ENCODE results near the gene PHTF2. TPM values are rescaled to one million over a fixed set of nuclear protein-coding genes. Genes with fewer than 3 reads are reported as not detected.

PHTF2 gene
- total RNA-seq, 2 experiments from 2014 or later: 25.2 to 25.4 TPM

DNA sequence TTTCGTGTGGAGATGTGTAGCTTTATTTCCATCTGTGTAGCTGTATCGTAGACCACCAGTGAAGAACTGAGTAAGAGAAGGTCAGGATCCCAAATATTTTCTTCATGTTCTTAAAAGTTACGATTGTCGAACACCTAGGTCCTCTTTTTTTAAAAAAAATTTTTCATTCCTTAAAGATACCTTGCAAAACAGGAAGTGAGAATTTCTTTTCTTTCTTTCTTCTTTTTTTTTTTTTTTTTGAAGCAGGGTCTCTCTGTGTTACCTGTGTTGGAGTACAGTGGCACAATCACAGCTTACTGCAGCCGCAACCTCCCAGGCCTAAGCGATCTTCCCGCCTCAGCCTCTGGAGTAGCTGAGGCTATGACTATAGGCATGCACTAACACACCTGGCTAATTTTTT, 60.8 kb downstream of the PHTF2 start:
- Mint-ChIP-seq H3K27me3 (no peaks in the 10 kb centered on the region), H3K4me1 (ENCODE audit: low read depth) (peaks cover 15% of the 10 kb centered on the region), H3K4me3 (no peak overlapping the region), H3K27ac (no peak overlapping the region), H3K36me3 (ENCODE audit: low read depth) (peaks cover 10% of the 10 kb centered on the region), H3K9me3 (no peaks in the 10 kb centered on the region)
- intact Hi-C loops (cut with micrococcal nuclease): no loop called here
- TF ChIP-seq, protein P1, sequence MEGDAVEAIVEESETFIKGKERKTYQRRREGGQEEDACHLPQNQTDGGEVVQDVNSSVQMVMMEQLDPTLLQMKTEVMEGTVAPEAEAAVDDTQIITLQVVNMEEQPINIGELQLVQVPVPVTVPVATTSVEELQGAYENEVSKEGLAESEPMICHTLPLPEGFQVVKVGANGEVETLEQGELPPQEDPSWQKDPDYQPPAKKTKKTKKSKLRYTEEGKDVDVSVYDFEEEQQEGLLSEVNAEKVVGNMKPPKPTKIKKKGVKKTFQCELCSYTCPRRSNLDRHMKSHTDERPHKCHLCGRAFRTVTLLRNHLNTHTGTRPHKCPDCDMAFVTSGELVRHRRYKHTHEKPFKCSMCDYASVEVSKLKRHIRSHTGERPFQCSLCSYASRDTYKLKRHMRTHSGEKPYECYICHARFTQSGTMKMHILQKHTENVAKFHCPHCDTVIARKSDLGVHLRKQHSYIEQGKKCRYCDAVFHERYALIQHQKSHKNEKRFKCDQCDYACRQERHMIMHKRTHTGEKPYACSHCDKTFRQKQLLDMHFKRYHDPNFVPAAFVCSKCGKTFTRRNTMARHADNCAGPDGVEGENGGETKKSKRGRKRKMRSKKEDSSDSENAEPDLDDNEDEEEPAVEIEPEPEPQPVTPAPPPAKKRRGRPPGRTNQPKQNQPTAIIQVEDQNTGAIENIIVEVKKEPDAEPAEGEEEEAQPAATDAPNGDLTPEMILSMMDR (IDR thresholded peaks at IDR 0.05): no peak
- ChIA-PET CTCF (no interaction called here), POLR2A (no interaction called here)
- no peak for DNase-seq
- ATAC-seq: no peak

DNA sequence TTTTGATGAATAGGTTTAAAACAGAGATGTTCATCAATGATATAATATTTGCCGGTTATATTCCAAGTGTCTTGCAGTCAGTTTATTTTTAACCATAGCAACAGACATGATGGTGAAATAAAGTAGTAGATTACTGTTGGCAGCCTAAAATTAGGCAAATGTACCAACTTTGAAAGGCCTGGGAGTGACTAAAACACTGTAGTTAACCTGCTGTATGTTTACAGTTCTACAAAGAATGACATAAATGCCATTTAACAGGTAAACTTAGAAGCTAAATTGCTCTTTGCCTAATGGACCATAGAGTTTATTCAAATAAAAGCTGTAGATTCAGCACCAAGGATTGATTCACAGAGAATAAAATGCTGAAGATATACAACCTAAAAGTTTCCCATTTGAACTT, 64.1 kb downstream of the PHTF2 start:
- TF ChIP-seq, protein P1 (IDR thresholded peaks at IDR 0.05): no peak
- POLR2A ChIA-PET: no interaction called here
- peaks cover 11% of the 10 kb centered on the region for H3K4me1 Mint-ChIP-seq (ENCODE audit: low read depth)
- DNase-seq (no peak), ATAC-seq (no peak)
- CTCF ChIA-PET: no interaction called here
- peaks cover 2% of the 10 kb centered on the region for H3K36me3 Mint-ChIP-seq (ENCODE audit: low read depth)
- no peaks in the 10 kb centered on the region for H3K27me3 Mint-ChIP-seq
- no peaks in the 10 kb centered on the region for H3K9me3 Mint-ChIP-seq
- H3K4me3 Mint-ChIP-seq: no peak overlapping the region
- intact Hi-C loops (cut with micrococcal nuclease): no loop called here
- no peak overlapping the region for H3K27ac Mint-ChIP-seq

DNA sequence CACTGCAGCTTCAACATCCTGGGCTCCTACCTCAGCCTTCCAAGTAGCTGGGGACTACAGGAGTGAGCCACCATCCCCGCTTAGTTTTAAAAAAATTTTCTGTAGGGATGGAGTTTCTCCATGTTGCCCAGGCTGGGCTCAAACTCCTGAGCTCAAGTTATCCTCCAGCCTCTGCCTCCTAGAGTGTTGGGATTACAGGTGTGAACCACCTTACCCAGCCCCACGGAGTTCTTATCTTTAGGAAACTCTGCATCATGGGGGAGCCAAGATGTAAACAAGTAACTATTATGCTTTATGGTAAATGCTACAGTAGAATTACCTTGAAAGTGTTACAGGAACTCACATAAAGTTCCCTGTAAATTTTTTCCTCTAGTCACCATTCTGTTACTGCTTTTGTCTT, 65.3 kb downstream of the PHTF2 start:
- no peak for ATAC-seq
- Mint-ChIP-seq H3K4me3 (no peak overlapping the region), H3K4me1 (ENCODE audit: low read depth) (peaks cover 4% of the 10 kb centered on the region), H3K27ac (no peak overlapping the region), H3K27me3 (no peaks in the 10 kb centered on the region), H3K36me3 (ENCODE audit: low read depth) (peaks cover 2% of the 10 kb centered on the region), H3K9me3 (no peaks in the 10 kb centered on the region)
- POLR2A ChIA-PET: no interaction called here
- intact Hi-C loops (cut with micrococcal nuclease): no loop called here
- CTCF ChIA-PET: interaction anchor here (0.6 kb wide), 1 partner anchor 179 kb away, joined by 3 read pairs; no protein-coding TSS in a partner anchor
- DNase-seq: no peak
- TF ChIP-seq, protein P1 (IDR thresholded peaks at IDR 0.05): no peak

DNA sequence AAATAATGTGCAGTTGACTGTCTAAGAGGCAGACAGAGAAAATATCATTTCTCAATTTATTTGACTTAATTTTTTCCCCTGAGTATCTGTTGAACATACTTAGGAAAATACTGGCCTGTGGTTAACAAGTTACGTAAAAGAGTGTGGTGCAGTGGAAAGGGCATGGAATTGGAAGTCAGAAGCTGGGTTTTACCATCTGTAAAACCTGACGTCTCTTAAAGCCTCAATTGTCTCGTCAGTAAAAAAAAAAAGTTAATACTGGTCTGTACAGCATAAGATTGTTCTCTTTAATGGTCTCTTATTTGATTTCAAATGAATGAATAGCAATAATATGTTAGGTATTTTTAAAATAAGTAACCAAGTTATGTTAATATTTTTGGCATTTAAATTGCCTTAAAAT, 67.8 kb downstream of the PHTF2 start:
- H3K36me3 Mint-ChIP-seq (ENCODE audit: low read depth): peaks cover 11% of the 10 kb centered on the region
- CTCF ChIA-PET: interaction anchor here (1.1 kb wide), 1 partner anchor 24 kb away, joined by 3 read pairs; no protein-coding TSS in a partner anchor
- no peaks in the 10 kb centered on the region for H3K27me3 Mint-ChIP-seq
- POLR2A ChIA-PET: no interaction called here
- DNase-seq: no peak
- TF ChIP-seq, protein P1 (IDR thresholded peaks at IDR 0.05): no peak
- ATAC-seq: no peak
- H3K4me3 Mint-ChIP-seq: no peak overlapping the region
- H3K4me1 Mint-ChIP-seq (ENCODE audit: low read depth): no peaks in the 10 kb centered on the region
- intact Hi-C loops (cut with micrococcal nuclease): no loop called here
- no peaks in the 10 kb centered on the region for H3K9me3 Mint-ChIP-seq
- no peak overlapping the region for H3K27ac Mint-ChIP-seq

DNA sequence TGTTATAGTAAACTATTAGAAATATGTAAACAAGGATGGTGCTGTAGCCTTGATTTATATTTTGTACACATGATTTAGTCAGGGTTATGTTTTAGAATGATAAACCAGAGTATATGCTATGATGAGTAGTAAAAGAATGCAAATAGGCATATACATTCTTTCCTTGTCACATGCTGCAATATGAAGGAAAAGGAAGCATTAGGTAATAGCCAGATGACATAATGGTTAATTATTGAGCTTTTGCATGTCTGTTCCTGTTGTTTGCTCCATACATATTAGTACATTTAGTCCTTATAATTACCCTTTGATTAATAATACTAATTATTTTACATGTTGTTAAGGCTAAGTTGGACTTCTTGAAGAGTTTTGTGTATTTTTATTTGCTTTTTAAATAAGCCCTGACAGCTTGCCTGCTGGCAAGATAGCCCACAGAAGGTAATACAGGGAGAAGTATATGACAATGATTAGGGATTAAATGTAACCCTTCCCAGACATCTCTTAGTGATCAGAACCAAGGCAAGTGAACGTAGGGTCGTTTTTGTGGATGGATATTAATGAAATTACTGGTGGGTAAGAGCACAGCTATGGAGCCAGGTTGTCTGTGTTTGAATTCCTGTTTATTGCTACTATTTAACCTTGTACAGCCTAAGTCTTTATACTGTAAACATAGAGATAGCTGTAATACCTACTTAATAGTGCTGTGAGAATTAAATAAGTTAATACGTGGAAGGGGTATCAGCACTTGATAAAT, 68.4 kb downstream of the PHTF2 start:
- POLR2A ChIA-PET: no interaction called here
- ATAC-seq: no peak
- Mint-ChIP-seq H3K27ac (no peak overlapping the region), H3K4me3 (no peak overlapping the region), H3K36me3 (ENCODE audit: low read depth) (peaks cover 11% of the 10 kb centered on the region), H3K9me3 (no peaks in the 10 kb centered on the region), H3K4me1 (ENCODE audit: low read depth) (no peaks in the 10 kb centered on the region), H3K27me3 (no peaks in the 10 kb centered on the region)
- intact Hi-C loops (cut with micrococcal nuclease): no loop called here
- CTCF ChIA-PET: interaction anchor here (1.0 to 1.1 kb wide), 2 partner anchors 23 to 68 kb away, joined by 3 read pairs; no protein-coding TSS in a partner anchor
- DNase-seq: no peak
- TF ChIP-seq, protein P1 (IDR thresholded peaks at IDR 0.05): no peak
